GM19467 (cell line): ENCODE results near the gene LIPF.
"Not testable (repeated sequence)": the region's sequence is repeated elsewhere in the genome, so short reads cannot be mapped to it uniquely, and the experiment has no call there.

Source experiments
- ATAC-seq: cut with Tn5 transposase; IDR thresholded peaks from one replicate; pipeline ENCODE4 v1.9.1; 2021; ENCODE audit warnings: mild to moderate bottlenecking, moderate library complexity; ENCODE audit not compliant: unreplicated experiment

Gene LIPF

GRCh38 chr10:88676283-88677060, 12.2 kb downstream of the LIPF start:
- ATAC-seq: no peak

- no peak for ATAC-seq
Observed at GRCh38 chr10:88680958-88681357, 16.7 kb downstream of the LIPF start.

- ATAC-seq: no peak
Observed at GRCh38 chr10:88682491-88682890, 18.2 kb downstream of the LIPF start.

- ATAC-seq: no peak
Observed at GRCh38 chr10:88687853-88688467, 23.7 kb downstream of the LIPF start.

GRCh38 chr10:88689366-88689765, 25.1 kb downstream of the LIPF start:
- no peak for ATAC-seq

- no peak for ATAC-seq
Observed at GRCh38 chr10:88693392-88694020, 29.3 kb downstream of the LIPF start.

GRCh38 chr10:88702848-88703597, 38.8 kb downstream of the LIPF start:
- no peak for ATAC-seq

GRCh38 chr10:88705958-88706357, 41.7 kb downstream of the LIPF start, which contains the start of gene LIPK:
TSS of gene LIPK (plus strand) at chr10:88706249. CDS start at chr10:88724544, 18,295 bp downstream.
- ATAC-seq: no peak

GRCh38 chr10:88707429-88708155, 43.4 kb downstream of the LIPF start:
- ATAC-seq: no peak

- not testable (repeated sequence) for ATAC-seq
Observed at GRCh38 chr10:88709361-88709760, 45.1 kb downstream of the LIPF start.

GRCh38 chr10:88715517-88715916, 51.3 kb downstream of the LIPF start:
- ATAC-seq: no peak

GRCh38 chr10:88721392-88721791, 57.1 kb downstream of the LIPF start:
- no peak for ATAC-seq

GRCh38 chr10:88725798-88726197, 61.6 kb downstream of the LIPF start:
- no peak for ATAC-seq

- no peak for ATAC-seq
Observed at GRCh38 chr10:88728107-88728763, 64.0 kb downstream of the LIPF start.
